Thyroid gland (tissue), 4 donors: ENCODE results near the gene TALDO1.

ENCODE experiments used
- POLR2A ChIP-seq, 2 donors: fragments of 450-650 bp; IDR thresholded peaks; one replicate each; pipeline ENCODE4 v1.6.1; 2017; ENCODE audit warnings: antibody characterized with exemption in 2 of 2, mild to moderate bottlenecking in 2 of 2, moderate library complexity in 1 of 2
- TF ChIP-seq, protein P1 (sequence below), 6 experiments: fragments of 200-600 bp in 3 of 6; fragments of 450-650 bp in 3 of 6; sonication (generic) in 3 of 6; IDR thresholded peaks; one replicate each; pipeline ENCODE4 v1.5.1; 2016 to 2019; ENCODE audit warnings: antibody characterized with exemption in 6 of 6, mild to moderate bottlenecking in 2 of 6, inconsistent platforms in 1 of 6, moderate library complexity in 1 of 6

- TF ChIP-seq POLR2A (IDR thresholded peaks at IDR 0.05): no peak
- TF ChIP-seq, protein P1, sequence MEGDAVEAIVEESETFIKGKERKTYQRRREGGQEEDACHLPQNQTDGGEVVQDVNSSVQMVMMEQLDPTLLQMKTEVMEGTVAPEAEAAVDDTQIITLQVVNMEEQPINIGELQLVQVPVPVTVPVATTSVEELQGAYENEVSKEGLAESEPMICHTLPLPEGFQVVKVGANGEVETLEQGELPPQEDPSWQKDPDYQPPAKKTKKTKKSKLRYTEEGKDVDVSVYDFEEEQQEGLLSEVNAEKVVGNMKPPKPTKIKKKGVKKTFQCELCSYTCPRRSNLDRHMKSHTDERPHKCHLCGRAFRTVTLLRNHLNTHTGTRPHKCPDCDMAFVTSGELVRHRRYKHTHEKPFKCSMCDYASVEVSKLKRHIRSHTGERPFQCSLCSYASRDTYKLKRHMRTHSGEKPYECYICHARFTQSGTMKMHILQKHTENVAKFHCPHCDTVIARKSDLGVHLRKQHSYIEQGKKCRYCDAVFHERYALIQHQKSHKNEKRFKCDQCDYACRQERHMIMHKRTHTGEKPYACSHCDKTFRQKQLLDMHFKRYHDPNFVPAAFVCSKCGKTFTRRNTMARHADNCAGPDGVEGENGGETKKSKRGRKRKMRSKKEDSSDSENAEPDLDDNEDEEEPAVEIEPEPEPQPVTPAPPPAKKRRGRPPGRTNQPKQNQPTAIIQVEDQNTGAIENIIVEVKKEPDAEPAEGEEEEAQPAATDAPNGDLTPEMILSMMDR (IDR thresholded peaks at IDR 0.05): no peak
These were observed 26.5 kb upstream of the TALDO1 start for GRCh38 chr11:720642-721246.
